Cardiac septum (tissue), 1 donor: Measurements from ENCODE around the gene GGPS1. TPM values are rescaled to one million over a fixed set of nuclear protein-coding genes. Genes with fewer than 3 reads are reported as not detected.
"Not testable (repeated sequence)": the region's sequence is repeated elsewhere in the genome, so short reads cannot be mapped to it uniquely, and the experiment has no call there.

ENCODE experiments used
- DNase-seq: peaks from one replicate; pipeline ENCODE4 v3.0.0-alpha.2; 2020; ENCODE audit warnings: low spot score
- intact Hi-C: fragments of 100-400 bp; cut with DNase I; formaldehyde crosslinking; loops from one replicate; pipeline ENCODE4 v1.14.0; 2022
- total RNA-seq: library from RNA; stranded (reverse); fragmentation: NEBNext Ultra II Directional; extraction: Animal tissue kit (Norgen Biotek cat#: 25700); gene quantifications from one replicate; pipeline ENCODE4 v1.2.1, GENCODE V29; 2021
- donor health status: DM: no; HTN: no; CAD: no.

GGPS1 gene
- total RNA-seq, 1 donor from 2014 or later: 36.2 TPM

DNA sequence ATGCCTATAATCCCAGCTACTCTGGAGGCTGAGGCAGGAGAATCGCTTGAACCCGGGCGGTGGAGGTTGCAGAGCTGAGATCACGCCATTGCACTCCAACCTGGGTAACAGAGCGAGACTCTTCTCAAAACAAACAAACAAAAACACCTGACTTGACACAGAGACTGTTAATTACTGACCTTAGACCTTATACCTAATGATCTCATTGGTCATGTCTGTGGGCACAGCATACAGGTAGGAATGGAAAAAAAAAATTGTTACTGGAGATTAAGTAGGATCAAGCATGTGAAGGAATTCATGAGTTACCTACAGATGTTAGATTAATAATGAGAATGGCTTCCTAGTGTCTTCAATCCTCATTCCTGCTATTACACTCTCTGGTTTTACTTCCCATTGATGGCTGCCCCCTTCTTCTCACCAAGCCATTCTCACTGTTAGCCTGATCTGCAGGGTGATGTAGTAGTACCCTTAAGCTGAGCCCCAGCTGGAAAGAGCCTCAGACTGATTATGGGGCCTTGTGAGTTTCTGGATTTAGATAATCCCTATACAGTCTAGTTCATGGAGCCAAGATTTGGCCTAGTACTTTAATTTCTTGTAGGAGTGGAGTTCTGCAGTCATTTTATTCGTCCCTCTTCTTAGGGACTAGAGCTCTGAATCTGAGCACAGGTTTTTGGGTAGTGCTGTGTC, 47.7 kb downstream of the GGPS1 start:
- DNase-seq: no peak
- intact Hi-C loops: no loop called here

GRCh38 chr1:235378134-235378735, 49.9 kb downstream of the GGPS1 start:
- intact Hi-C loops, DNase-seq: not testable (repeated sequence)

DNA sequence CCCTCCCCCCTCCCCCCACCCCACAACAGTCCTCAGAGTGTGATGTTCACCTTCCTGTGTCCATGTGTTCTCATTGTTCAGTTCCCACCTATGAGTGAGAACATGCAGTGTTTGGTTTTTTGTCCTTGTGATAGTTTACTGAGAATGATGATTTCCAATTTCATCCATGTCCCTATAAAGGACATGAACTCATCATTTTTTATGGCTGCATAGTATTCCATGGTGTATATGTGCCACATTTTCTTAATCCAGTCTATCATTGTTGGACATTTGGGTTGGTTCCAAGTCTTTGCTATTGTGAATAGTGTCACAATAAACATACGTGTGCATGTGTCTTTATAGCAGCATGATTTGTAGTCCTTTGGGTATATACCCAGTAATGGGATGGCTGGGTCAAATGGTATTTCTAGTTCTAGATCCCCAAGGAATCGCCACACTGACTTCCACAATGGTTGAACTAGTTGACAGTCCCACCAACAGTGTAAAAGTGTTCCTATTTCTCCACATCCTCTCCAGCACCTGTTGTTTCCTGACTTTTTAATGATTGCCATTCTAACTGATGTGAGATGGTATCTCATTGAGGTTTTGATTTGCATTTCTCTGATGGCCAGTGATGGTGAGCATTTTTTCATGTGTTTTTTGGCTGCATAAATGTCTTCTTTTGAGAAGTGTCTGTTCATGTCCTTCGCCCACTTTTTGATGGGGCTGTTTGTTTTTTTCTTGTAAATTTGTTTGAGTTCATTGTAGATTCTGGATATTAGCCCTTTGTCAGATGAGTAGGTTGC, 53.8 kb downstream of the GGPS1 start:
- intact Hi-C loops, DNase-seq: not testable (repeated sequence)

GRCh38 chr1:235385633-235386032, 57.3 kb downstream of the GGPS1 start:
- intact Hi-C loops, DNase-seq: not testable (repeated sequence)

GRCh38 chr1:235391874-235392273, 63.5 kb downstream of the GGPS1 start:
- no peak for DNase-seq
- intact Hi-C loops: no loop called here

Other genes starting within 250 kb of the GGPS1 start
- 81.9 TPM for gene TOMM20, start 199.7 kb upstream of the GGPS1 start, total RNA-seq
- 48.8 TPM for gene RBM34, start 167.3 kb upstream of the GGPS1 start, total RNA-seq
- gene ARID4B, start 391 bp upstream of the GGPS1 start, total RNA-seq: 17.6 TPM
- 15.2 TPM for gene TBCE, start 38.9 kb downstream of the GGPS1 start, total RNA-seq
- gene B3GALNT2, start 175.9 kb downstream of the GGPS1 start, total RNA-seq: 21.1 TPM